ENCODE measurements around the gene CDH12.

DNA sequence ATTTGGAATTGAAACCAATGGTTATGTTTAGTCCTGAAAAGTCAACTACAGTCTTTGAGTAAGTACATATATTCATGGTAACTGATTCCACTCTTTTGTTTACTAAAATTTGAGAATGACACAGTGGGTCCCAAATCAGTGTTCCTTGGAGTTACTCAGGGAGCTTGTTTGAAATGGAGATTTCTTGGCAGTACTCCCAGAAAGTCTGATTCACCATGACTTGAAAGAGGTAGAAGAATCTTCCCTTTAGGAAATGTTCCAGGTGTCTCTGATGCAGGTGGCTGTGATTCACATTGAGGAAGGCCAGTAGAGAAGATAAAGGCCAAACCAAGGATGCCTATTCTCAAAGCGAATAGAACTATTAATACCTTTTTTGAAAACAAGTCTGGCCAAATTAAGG, 1078.3 kb downstream of the CDH12 start:
- TF ChIP-seq GATA2 (IDR thresholded peaks at IDR 0.05; ENCODE audit: low read depth, low read length) (no peak), GATA3 (IDR thresholded peaks at IDR 0.05; ENCODE audit: low read depth, low read length) (no peak)

Measured in SH-SY5Y (cell line).